Neural cell (in vitro differentiated cells): ENCODE data around the gene DCC. TPM values are rescaled to one million over a fixed set of nuclear protein-coding genes. Genes with fewer than 3 reads are reported as not detected.

Experiments
- H2AFZ ChIP-seq: fragments of 200-600, 300-800 bp; sonication (generic), shearing (Covaris generic); 2 replicates; pipeline ENCODE4 v1.6.0; 2014; ENCODE audit warnings: low read depth, mild to moderate bottlenecking, antibody characterized with exemption, low read length, moderate library complexity
- H3F3A ChIP-seq: fragments of 200-600 bp; shearing (Covaris generic); 2 replicates; pipeline ENCODE4 v1.6.1; 2016; ENCODE audit warnings: mild to moderate bottlenecking, moderate library complexity, mixed read lengths, antibody characterized with exemption, low read length; ENCODE audit not compliant: insufficient read depth, poor library complexity, severe bottlenecking
- H3K27ac ChIP-seq: fragments of 200-600, 300-800 bp; sonication (generic), shearing (Covaris generic); 2 replicates; pipeline ENCODE4 v1.5.1; 2014; ENCODE audit warnings: mild to moderate bottlenecking, low read length, moderate library complexity
- H3K27me3 ChIP-seq: fragments of 300-800, 200-600 bp; sonication (generic), shearing (Covaris generic); 2 replicates; pipeline ENCODE4 v1.6.0; 2014; ENCODE audit warnings: mild to moderate bottlenecking, low read depth, low read length, moderate library complexity; ENCODE audit not compliant: insufficient read depth
- H3K36me3 ChIP-seq: fragments of 300-800, 200-600 bp; sonication (generic), shearing (Covaris generic); 2 replicates; pipeline ENCODE4 v1.5.1; 2014; ENCODE audit warnings: mild to moderate bottlenecking, antibody characterized with exemption, low read length, moderate library complexity; ENCODE audit not compliant: insufficient read depth
- H3K4me2 ChIP-seq: fragments of 300-800, 200-600 bp; sonication (generic), shearing (Covaris generic); 2 replicates; pipeline ENCODE4 v1.6.0; 2014; ENCODE audit warnings: mild to moderate bottlenecking, low read length
- H3K4me3 ChIP-seq: fragments of 300-800, 200-600 bp; sonication (generic), shearing (Covaris generic); 2 replicates; pipeline ENCODE4 v1.5.1; 2014; ENCODE audit warnings: mild to moderate bottlenecking, low read length, moderate library complexity
- H3K79me2 ChIP-seq: fragments of 200-600 bp; shearing (Covaris generic); replicated peaks from 2 replicates; pipeline ENCODE4 v1.6.0; 2014; ENCODE audit warnings: mild to moderate bottlenecking, low read length, moderate library complexity; ENCODE audit not compliant: insufficient read depth
- H3K9ac ChIP-seq: fragments of 300-800, 200-600 bp; sonication (generic), shearing (Covaris generic); 2 replicates; pipeline ENCODE4 v1.6.1; 2016; ENCODE audit warnings: mild to moderate bottlenecking, low read length, mixed read lengths
- H3K9me2 ChIP-seq: fragments of 200-600 bp; shearing (Covaris generic); 2 replicates; pipeline ENCODE4 v1.6.1; 2016; ENCODE audit warnings: mild to moderate bottlenecking, low read length, mixed read lengths; ENCODE audit not compliant: insufficient read depth
- H3K9me3 ChIP-seq: fragments of 200-600, 300-800 bp; sonication (generic), shearing (Covaris generic); 2 replicates; pipeline ENCODE4 v1.6.1; 2016; ENCODE audit warnings: mild to moderate bottlenecking, mixed run types, low read length, moderate library complexity, mixed read lengths
- H4K20me1 ChIP-seq: fragments of 200-600 bp; shearing (Covaris generic); 2 replicates; pipeline ENCODE4 v1.6.1; 2016; ENCODE audit warnings: mild to moderate bottlenecking, mixed run types; ENCODE audit not compliant: insufficient read depth
- EP300 ChIP-seq: fragments of 450-650 bp; conservative IDR thresholded peaks from 2 replicates; pipeline ENCODE4 v1.6.1; 2014; ENCODE audit warnings: antibody characterized with exemption, mild to moderate bottlenecking, moderate library complexity; ENCODE audit not compliant: poor library complexity, severe bottlenecking
- EZH2 ChIP-seq: fragments of 200-600, 300-800 bp; shearing (Covaris generic), sonication (generic); IDR thresholded peaks from 2 replicates; pipeline ENCODE4 v1.6.1; 2014; ENCODE audit warnings: antibody characterized with exemption, low read length, borderline replicate concordance, mild to moderate bottlenecking; ENCODE audit not compliant: insufficient read depth, poor library complexity, severe bottlenecking
- MXI1 ChIP-seq: fragments of 450-650 bp; conservative IDR thresholded peaks from 2 replicates; pipeline ENCODE4 v1.6.1; 2014; ENCODE audit warnings: antibody characterized with exemption, mild to moderate bottlenecking; ENCODE audit not compliant: poor library complexity, severe bottlenecking
- POLR2AphosphoS5 ChIP-seq: IDR thresholded peaks from 2 replicates; pipeline ENCODE4 v1.6.1; 2012
- RAD21 ChIP-seq: fragments of 450-650 bp; conservative IDR thresholded peaks from 2 replicates; pipeline ENCODE4 v1.6.1; 2014; ENCODE audit warnings: antibody characterized with exemption, mild to moderate bottlenecking, moderate library complexity
- SMC3 ChIP-seq: fragments of 450-650 bp; conservative IDR thresholded peaks from 2 replicates; pipeline ENCODE4 v1.6.1; 2014; ENCODE audit warnings: antibody characterized with exemption, mild to moderate bottlenecking, moderate library complexity; ENCODE audit not compliant: poor library complexity
- TAF1 ChIP-seq: IDR thresholded peaks from 2 replicates; pipeline ENCODE4 v1.6.1; 2012; ENCODE audit warnings: low read depth
- polyA plus RNA-seq: library from polyadenylated mRNA; depleted of rRNA; stranded (reverse); fragments of >200 nt; gene quantifications from 2 replicates; pipeline ENCODE4 v1.2.3, GENCODE V29; 2014
- TF ChIP-seq, protein P1 (sequence below): IDR thresholded peaks from 2 replicates; pipeline ENCODE4 v1.6.1; 2012; ENCODE audit warnings: borderline replicate concordance
- TF ChIP-seq, protein P2 (sequence below): fragments of 450-650 bp; IDR thresholded peaks from 2 replicates; pipeline ENCODE4 v1.5.1; 2014; ENCODE audit warnings: antibody characterized with exemption, mild to moderate bottlenecking, moderate library complexity; ENCODE audit not compliant: poor library complexity, severe bottlenecking

DCC gene
- polyA plus RNA-seq, 1 donor from 2014 or later = 40.7 TPM

- H3K4me2 ChIP-seq = no peak overlapping the region
- TF ChIP-seq, protein P1, sequence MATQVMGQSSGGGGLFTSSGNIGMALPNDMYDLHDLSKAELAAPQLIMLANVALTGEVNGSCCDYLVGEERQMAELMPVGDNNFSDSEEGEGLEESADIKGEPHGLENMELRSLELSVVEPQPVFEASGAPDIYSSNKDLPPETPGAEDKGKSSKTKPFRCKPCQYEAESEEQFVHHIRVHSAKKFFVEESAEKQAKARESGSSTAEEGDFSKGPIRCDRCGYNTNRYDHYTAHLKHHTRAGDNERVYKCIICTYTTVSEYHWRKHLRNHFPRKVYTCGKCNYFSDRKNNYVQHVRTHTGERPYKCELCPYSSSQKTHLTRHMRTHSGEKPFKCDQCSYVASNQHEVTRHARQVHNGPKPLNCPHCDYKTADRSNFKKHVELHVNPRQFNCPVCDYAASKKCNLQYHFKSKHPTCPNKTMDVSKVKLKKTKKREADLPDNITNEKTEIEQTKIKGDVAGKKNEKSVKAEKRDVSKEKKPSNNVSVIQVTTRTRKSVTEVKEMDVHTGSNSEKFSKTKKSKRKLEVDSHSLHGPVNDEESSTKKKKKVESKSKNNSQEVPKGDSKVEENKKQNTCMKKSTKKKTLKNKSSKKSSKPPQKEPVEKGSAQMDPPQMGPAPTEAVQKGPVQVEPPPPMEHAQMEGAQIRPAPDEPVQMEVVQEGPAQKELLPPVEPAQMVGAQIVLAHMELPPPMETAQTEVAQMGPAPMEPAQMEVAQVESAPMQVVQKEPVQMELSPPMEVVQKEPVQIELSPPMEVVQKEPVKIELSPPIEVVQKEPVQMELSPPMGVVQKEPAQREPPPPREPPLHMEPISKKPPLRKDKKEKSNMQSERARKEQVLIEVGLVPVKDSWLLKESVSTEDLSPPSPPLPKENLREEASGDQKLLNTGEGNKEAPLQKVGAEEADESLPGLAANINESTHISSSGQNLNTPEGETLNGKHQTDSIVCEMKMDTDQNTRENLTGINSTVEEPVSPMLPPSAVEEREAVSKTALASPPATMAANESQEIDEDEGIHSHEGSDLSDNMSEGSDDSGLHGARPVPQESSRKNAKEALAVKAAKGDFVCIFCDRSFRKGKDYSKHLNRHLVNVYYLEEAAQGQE = no peak
- TF ChIP-seq, protein P2, sequence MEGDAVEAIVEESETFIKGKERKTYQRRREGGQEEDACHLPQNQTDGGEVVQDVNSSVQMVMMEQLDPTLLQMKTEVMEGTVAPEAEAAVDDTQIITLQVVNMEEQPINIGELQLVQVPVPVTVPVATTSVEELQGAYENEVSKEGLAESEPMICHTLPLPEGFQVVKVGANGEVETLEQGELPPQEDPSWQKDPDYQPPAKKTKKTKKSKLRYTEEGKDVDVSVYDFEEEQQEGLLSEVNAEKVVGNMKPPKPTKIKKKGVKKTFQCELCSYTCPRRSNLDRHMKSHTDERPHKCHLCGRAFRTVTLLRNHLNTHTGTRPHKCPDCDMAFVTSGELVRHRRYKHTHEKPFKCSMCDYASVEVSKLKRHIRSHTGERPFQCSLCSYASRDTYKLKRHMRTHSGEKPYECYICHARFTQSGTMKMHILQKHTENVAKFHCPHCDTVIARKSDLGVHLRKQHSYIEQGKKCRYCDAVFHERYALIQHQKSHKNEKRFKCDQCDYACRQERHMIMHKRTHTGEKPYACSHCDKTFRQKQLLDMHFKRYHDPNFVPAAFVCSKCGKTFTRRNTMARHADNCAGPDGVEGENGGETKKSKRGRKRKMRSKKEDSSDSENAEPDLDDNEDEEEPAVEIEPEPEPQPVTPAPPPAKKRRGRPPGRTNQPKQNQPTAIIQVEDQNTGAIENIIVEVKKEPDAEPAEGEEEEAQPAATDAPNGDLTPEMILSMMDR = peak; percentile 90
- no peak for TF ChIP-seq TAF1
- TF ChIP-seq MXI1 = no peak
- TF ChIP-seq SMC3 = peak; percentile 92
- no peak for TF ChIP-seq EZH2
- TF ChIP-seq RAD21 = peak; percentile 94
- no peak for TF ChIP-seq POLR2AphosphoS5
- no peak for TF ChIP-seq EP300
- no peaks in the 10 kb centered on the region for H3K9me3 ChIP-seq
- no peaks in the 10 kb centered on the region for H3K9me2 ChIP-seq
- H3K4me3 ChIP-seq = no peak overlapping the region
- no peak overlapping the region for H3K9ac ChIP-seq
- no peaks in the 10 kb centered on the region for H4K20me1 ChIP-seq
- H3K36me3 ChIP-seq = no peaks in the 10 kb centered on the region
- no peak overlapping the region for H3K27ac ChIP-seq
- H3K79me2 ChIP-seq = no peaks in the 10 kb centered on the region
- no peaks in the 10 kb centered on the region for H3K27me3 ChIP-seq
- no peaks in the 10 kb centered on the region for H3F3A ChIP-seq
- H2AFZ ChIP-seq = no peak overlapping the region
These were observed 1040.2 kb downstream of the DCC start for GRCh38 chr18:53380063-53380639.

GRCh38 chr18:53382870-53383269 is 1042.9 kb downstream of the DCC start:
- Histone ChIP-seq H3K36me3 (no peaks in the 10 kb centered on the region), H3K9me2 (no peaks in the 10 kb centered on the region), H3K79me2 (no peaks in the 10 kb centered on the region), H3K9me3 (no peaks in the 10 kb centered on the region), H4K20me1 (no peaks in the 10 kb centered on the region), H3K4me3 (no peak overlapping the region), H3K27me3 (no peaks in the 10 kb centered on the region), H3K4me2 (no peak overlapping the region), H3K27ac (no peak overlapping the region), H3K9ac (no peak overlapping the region), H2AFZ (no peak overlapping the region), H3F3A (no peaks in the 10 kb centered on the region)
- TF ChIP-seq RAD21 (no peak), POLR2AphosphoS5 (no peak), TAF1 (no peak), MXI1 (no peak), EZH2 (no peak), SMC3 (no peak), EP300 (no peak)
- TF ChIP-seq, protein P1 = no peak
- TF ChIP-seq, protein P2 = no peak
